ENCODE measurements around the gene GABPB2. TPM values are rescaled to one million over a fixed set of nuclear protein-coding genes. Genes with fewer than 3 reads are reported as not detected.

Gene GABPB2
- polyA plus RNA-seq (ENCODE audit: insufficient read length) = 7.0 TPM

- peak; percentile 97 for DNase-seq
Measured at GRCh38 chr1:151070474-151071276, at the start of gene GABPB2. GABPB2 (plus strand) TSS chr1:151070761; CDS start chr1:151088190, 17,429 bp downstream.

- DNase-seq = peak; percentile 58
Measured at GRCh38 chr1:151024540-151025146, 45.9 kb upstream of the GABPB2 start.

DNA sequence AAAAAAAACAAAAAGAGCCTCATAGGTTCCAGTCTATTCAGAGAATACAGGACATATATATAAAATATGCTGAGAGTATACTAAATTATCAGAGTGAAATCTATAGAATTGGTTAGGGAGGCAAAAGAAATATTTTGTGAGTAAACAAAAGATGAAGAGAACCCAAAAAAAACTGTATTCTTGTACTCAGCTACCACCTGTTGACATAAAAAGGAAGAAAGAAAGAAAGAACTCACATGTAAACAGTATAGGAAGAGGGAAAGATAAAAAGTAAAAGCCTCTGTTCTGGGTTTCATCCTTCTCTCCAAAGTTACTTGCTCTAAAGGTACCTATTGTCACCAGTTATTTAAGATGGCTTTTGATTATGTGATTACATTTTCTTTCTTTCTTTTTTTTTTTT lies 44.1 kb upstream of the GABPB2 start:
- no peak for DNase-seq

DNA sequence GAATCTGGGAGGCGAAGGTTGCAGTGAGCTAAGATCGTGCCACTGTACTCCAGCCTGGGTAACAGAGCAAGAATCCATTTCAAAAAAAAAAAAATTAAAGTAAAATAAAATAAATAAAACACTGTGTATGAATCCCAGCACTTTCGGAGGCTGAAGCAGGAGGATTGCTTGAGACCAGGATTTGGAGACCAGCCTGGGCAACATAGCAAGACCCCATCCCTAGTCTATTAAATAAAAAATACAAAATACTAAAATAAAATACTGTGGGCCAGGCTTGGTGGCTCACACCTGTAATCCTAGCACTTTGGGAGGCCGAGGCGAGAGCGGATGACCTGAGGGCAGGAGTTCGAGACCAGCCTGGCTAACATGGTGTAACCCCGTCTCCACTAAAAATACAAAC lies 38.4 kb upstream of the GABPB2 start:
- DNase-seq = no peak

DNA sequence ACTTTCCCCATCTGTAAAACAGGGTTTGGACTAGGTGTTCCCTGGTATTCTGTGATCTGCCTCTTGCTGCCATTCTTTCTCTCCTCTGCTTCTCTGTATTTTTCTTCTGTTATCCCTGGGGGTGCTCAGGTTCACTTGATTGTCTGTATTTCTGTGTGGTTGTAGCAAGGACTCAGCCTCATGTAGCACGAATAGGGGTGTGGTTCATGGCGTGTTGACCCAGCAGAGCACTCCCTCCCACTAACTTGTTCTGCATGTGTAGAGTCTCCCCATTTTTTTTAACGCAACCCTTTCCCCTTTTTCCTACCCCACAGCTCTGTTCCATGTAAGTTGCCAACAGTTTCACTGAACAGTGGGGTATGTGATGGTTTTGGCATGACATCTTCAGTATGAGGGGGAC lies 35.4 kb upstream of the GABPB2 start:
- DNase-seq = no peak

GRCh38 chr1:151036356-151036755 lies 34.2 kb upstream of the GABPB2 start, which contains the start of gene BNIPL:
BNIPL (plus strand) TSS chr1:151036586; CDS start chr1:151036726, 140 bp downstream.
- no peak for DNase-seq

- no peak for DNase-seq
Measured at GRCh38 chr1:151037032-151037431, 33.5 kb upstream of the GABPB2 start.

- no peak for DNase-seq
Measured at GRCh38 chr1:151039521-151039920, 31.0 kb upstream of the GABPB2 start.

DNA sequence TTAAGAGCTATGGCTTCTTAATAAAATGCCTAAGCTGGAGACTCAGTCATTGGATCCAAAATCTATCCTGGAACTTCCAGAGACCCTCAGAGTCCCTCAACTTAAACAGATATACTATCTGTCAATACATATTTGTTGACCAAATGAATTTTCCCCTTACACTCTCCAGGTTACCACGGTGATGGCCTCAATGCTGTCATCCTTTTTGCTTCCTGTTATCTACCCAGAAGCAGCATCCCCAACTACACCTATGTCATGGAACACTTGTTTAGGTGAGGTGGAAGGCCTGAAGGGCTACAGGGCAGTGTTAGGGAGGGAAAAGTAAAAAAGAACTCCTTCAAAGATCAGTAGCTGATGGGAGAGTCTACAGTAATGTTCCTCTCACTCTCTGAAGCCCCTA lies 27.4 kb upstream of the GABPB2 start:
- DNase-seq = no peak

- DNase-seq = peak; percentile 88
Measured at GRCh38 chr1:151047591-151047924, 23.0 kb upstream of the GABPB2 start, which contains the start of gene C1orf56. C1orf56 (plus strand) TSS chr1:151047751; CDS start chr1:151047848, 97 bp downstream.

DNA sequence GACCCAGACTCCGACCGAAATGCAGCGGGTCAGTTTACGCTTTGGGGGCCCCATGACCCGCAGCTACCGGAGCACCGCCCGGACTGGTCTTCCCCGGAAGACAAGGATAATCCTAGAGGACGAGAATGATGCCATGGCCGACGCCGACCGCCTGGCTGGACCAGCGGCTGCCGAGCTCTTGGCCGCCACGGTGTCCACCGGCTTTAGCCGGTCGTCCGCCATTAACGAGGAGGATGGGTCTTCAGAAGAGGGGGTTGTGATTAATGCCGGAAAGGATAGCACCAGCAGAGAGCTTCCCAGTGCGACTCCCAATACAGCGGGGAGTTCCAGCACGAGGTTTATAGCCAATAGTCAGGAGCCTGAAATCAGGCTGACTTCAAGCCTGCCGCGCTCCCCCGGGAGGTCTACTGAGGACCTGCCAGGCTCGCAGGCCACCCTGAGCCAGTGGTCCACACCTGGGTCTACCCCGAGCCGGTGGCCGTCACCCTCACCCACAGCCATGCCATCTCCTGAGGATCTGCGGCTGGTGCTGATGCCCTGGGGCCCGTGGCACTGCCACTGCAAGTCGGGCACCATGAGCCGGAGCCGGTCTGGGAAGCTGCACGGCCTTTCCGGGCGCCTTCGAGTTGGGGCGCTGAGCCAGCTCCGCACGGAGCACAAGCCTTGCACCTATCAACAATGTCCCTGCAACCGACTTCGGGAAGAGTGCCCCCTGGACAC lies 22.5 kb upstream of the GABPB2 start:
- DNase-seq = peak; percentile 61

- DNase-seq = no peak
Measured at GRCh38 chr1:151048645-151049032, 21.9 kb upstream of the GABPB2 start.

GRCh38 chr1:151049458-151049857 lies 21.1 kb upstream of the GABPB2 start:
- DNase-seq = no peak

DNA sequence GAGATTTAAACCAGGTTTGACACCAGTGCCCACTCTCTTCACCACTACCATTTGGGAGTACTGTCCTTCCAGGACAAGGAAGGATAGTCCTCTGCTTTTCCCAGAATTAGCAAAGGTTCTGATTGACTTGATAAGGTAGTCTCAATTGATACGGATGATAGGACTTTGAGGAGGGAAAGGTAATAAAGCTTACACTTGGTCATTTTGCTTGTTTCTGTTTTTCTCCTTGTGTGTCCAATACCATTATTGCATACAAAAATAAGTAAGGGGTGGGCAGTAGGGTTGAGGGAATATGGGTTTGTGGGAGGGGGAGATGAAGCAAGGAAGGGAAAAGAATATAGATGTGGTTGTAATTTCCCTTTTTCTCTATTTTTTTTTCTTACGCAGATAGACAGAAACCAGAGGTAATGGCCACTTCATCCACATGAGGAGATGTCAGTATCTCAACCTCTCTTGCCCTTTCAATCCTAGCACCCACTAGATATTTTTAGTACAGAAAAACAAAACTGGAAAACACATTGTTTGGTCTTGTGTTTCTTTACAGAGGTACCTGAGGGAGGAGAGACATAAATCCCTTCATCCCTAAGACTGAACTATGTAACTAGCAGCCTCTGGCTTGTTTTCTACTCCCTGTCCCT lies 20.4 kb upstream of the GABPB2 start:
- DNase-seq = no peak

- DNase-seq = no peak
Measured at GRCh38 chr1:151051356-151052009, 19.1 kb upstream of the GABPB2 start.

DNA sequence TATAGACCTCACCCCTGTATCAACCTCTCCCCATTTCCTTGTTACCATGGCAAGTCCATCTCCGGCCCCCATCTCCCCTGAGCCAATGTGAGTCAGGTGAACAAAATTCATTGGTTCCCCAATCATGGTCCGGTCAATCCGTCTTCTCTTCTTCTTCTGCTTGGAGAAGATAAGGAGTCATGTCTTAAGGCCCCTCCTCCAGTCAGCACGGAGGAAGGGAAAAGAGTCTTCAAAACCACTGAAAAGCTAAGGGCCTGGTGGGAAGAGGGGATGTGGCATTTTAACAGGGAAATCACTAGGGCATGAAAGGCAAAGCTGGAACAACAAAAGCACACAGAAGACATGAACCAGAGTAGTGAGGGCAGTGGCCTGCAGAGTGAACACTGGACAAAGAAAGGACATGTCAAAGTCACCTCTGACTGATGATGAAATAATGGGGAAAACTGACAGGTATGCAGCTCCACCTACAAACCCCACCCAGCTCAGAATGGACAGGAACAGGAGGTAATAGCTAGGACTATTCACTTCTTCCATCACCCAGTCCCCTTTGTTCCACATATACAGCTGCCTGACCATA lies 15.5 kb upstream of the GABPB2 start:
- DNase-seq = no peak

DNA sequence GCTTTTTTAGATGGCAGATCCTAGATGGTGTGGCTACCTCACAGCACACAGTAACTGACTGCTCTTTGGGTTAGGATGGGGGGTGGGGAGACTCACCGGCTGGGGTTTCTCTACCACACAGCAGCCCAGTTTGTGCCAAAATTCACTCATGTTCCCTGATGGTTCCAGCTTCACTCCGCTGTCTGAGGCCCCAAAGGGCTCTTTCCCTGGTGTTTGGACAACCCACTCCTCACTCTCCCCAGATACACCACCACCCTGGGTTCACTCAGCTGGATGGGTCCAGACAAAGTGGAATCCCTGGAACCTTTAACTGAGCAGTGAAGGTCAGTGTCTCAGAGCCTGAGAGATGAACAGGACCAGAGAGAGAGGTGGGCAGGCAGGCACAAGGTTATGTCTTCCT lies 15.0 kb upstream of the GABPB2 start:
- DNase-seq = no peak

- DNase-seq = no peak
Measured at GRCh38 chr1:151056149-151056548, 14.4 kb upstream of the GABPB2 start.

DNA sequence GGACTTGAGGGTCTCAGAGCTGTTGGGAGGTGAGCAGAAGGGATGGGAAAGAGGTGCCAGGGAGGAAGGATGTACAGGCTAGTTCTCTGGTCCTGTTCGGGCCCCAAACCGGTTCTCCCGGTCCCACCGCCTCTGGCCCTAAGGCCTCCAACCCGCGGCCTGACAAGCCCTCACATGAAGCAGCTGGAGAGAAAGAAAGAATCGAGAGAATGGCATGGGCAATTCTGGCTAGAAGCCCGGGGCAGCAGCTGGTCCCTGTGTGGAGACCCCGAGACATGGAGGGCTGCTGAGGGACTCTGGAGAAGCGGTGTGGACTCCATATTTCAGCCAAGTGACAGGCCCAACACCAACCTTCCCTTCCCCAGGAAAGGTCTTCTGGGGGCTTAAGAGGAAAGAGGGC lies 11.9 kb upstream of the GABPB2 start:
- DNase-seq = peak; percentile 42

- DNase-seq = peak; percentile 91
Measured at GRCh38 chr1:151059109-151060006, 11.2 kb upstream of the GABPB2 start, which contains the start of gene CDC42SE1. CDC42SE1 (minus strand) TSS chr1:151059622; CDS start chr1:151055730, 3,892 bp downstream.

Data from hindlimb muscle (tissue), 1 donor.